Measurements from ENCODE around the gene SLC1A4. TPM values are rescaled to one million over a fixed set of nuclear protein-coding genes. Genes with fewer than 3 reads are reported as not detected.

SLC1A4 gene
- total and polyA plus RNA-seq, 2 of the 4 experiments (the other 2 are of a cell fraction), result 6.8 to 8.1 TPM

DNA sequence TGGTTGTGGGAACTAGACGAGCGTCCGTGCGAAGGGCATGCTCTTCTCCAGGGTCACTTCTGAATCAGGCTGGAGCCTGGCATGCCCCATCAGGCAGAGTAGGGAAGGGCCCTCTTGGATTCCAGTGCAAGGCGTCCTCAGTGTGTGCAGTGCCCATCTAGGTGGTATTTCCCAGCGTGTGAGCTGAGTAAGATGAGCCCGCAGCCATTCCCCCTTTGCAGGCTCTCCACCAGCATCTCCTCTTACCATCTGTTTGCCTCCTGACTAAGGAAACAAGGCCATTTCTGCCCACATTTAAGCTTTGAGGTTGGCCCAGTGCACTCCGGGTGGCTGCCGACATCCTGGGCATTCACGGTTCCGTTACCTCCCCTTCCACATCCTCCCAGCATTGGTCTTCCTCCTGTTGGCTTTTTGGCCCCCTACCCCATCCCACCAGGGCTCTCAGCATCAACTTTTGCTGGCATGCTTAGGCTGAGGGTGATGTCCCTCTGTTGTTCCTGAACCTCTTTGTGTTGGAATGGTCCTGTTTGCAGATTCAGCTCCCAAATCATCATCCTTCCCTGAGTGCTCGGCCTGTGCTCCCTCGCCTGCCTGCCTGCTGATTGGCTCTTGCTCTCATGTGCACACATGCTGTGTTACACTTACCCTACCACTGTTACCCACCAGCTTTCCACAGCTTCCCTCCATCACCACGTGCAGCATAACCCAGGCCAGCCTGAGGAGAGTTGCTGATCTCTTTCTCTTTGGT, 78.8 kb downstream of the SLC1A4 start (continued):
- TF ChIP-seq NFE2L2 (IDR thresholded peaks at IDR 0.05; ENCODE audit: low read depth, low read length), result no peak
- no peak for TF ChIP-seq RAD21 (IDR thresholded peaks at IDR 0.05; ENCODE audit: low read length)
- TF ChIP-seq BHLHE40 (IDR thresholded peaks at IDR 0.05; ENCODE audit: low read depth, low read length), result no peak
- TF ChIP-seq CHD1 (IDR thresholded peaks at IDR 0.05; ENCODE audit: low read depth, low read length), result no peak

DNA sequence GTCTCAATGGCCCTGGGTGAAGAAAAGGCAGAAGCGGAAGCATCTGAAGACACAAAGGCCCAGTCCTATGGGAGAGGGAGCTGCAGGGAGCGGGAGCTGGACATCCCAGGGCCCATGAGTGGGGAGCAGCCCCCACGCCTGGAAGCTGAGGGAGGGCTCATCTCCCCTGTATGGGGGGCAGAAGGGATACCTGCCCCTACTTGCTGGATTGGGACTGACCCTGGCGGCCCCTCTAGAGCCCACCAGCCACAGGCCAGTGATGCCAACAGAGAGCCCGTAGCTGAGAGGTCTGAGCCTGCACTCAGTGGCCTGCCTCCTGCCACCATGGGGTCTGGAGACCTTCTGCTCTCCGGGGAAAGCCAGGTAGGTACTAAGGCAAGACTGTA, 80.2 kb downstream of the SLC1A4 start:
- H2AK9ac ChIP-seq (replicated peaks; ENCODE audit: low read depth, low read length, poor library complexity), result peak overlapping the region; percentile 75
- peaks cover 32% of the 10 kb centered on the region for H3K4me1 ChIP-seq (ENCODE audit: control insufficient read depth, insufficient read depth, low read length)
- intact Hi-C loops (cut with micrococcal nuclease) (loop anchor here (10.0 kb wide), 1 partner anchor 365 kb away; the partner anchor contains the start of gene SPRED2), dilution Hi-C loops (cut with HindIII; ENCODE audit: low sequenced_read_pairs, unreplicated experiment) (no loop called here), in situ Hi-C loops (cut with MboI; ENCODE audit: low sequenced_read_pairs) (loop anchor here (25.0 kb wide), 1 partner anchor 493 kb away; no protein-coding TSS in a partner anchor)
- peaks cover 28% of the 10 kb centered on the region for H4K20me1 ChIP-seq (ENCODE audit: insufficient read depth, low read length)
- no peak overlapping the region for H3K4me3 ChIP-seq (ENCODE audit: insufficient read depth, low read depth, low read length)
- H4K5ac ChIP-seq (ENCODE audit: low read depth, low read length), result peak overlapping the region; percentile 97; the same call in 1 of the 2 replicates
- 100% methylated on average over 1 of the region's 6 CpGs; no CpG with 5 or more reads in 1 of the 2 experiments for WGBS, 2 experiments (ENCODE audit: extremely low coverage in 2 of 2, insufficient read length in 1 of 2)
- DNase-seq (no peak), ATAC-seq (ENCODE audit: low read depth) (no peak)
- peaks cover 40% of the 10 kb centered on the region for H3K36me3 ChIP-seq (ENCODE audit: control insufficient read depth, insufficient read depth, low read length)
- POLR2A ChIA-PET (ENCODE audit: unreplicated experiment), result no interaction called here
- CTCF ChIA-PET, result interaction anchor here (1.8 kb wide), 1 partner anchor 117 kb away, joined by 6 read pairs; no protein-coding TSS in a partner anchor
- no peak overlapping the region for H2AK5ac ChIP-seq (ENCODE audit: low read depth, low read length)
- BruUV-seq (replicated peaks), result no TSS peak
- H3K56ac ChIP-seq (ENCODE audit: extremely low read depth, insufficient read depth, low read length), result no peak overlapping the region
- peak overlapping the region in 1 of 2 experiments; percentile 16; a peak in 1 of 4 replicates for H4K8ac ChIP-seq (ENCODE audit: low read depth in 2 of 2, low read length in 2 of 2)
- peak overlapping the region; percentile 15; the same call in 1 of the 2 replicates for H4K91ac ChIP-seq (ENCODE audit: insufficient read depth, low read depth, low read length)
- no peak overlapping the region for H3K9ac ChIP-seq (ENCODE audit: low read depth, low read length)
- peak overlapping the region; percentile 77 for H2BK5ac ChIP-seq (ENCODE audit: low read depth, low read length, poor library complexity, severe bottlenecking)
- peak overlapping the region; percentile 65; the same call in 1 of the 2 replicates for H3K4ac ChIP-seq (ENCODE audit: low read depth, low read length)
- H3K27me3 ChIP-seq (ENCODE audit: control insufficient read depth, insufficient read depth, low read length), result no peaks in the 10 kb centered on the region
- 0 out of 3 replicates have a peak overlapping the region, but pooled peaks have one; percentile 9 for H2BK15ac ChIP-seq (ENCODE audit: low read depth, low read length)
- peak overlapping the region; percentile 88 for H3K18ac ChIP-seq (ENCODE audit: low read depth, low read length)
- H2BK120ac ChIP-seq (ENCODE audit: low read depth, low read length), result peak overlapping the region; percentile 9; the same call in 1 of the 2 replicates
- H3K23ac ChIP-seq (ENCODE audit: low read depth, low read length), result no peak overlapping the region
- peak overlapping the region; percentile 10 for H2BK20ac ChIP-seq (ENCODE audit: low read depth, low read length)
- no peak overlapping the region for H3K27ac ChIP-seq (ENCODE audit: insufficient read depth, low read length)
- H3K79me1 ChIP-seq (ENCODE audit: low read depth in 1 of 2, low read length in 2 of 2), result peaks cover 29 to 87% of the 10 kb centered on the region in 2 experiments
- no peaks in the 10 kb centered on the region for H3K9me3 ChIP-seq (ENCODE audit: control insufficient read depth, insufficient read depth, low read length)
- TF ChIP-seq RCOR1 (IDR thresholded peaks at IDR 0.05; ENCODE audit: insufficient replicate concordance, low read length), result no peak
- TF ChIP-seq MAFK (IDR thresholded peaks at IDR 0.05; ENCODE audit: low read depth, low read length), result no peak
- no peak for TF ChIP-seq MAZ (IDR thresholded peaks at IDR 0.05; ENCODE audit: borderline replicate concordance, low read depth, low read length)
- TF ChIP-seq BHLHE40 (IDR thresholded peaks at IDR 0.05; ENCODE audit: low read depth, low read length), result no peak
- TF ChIP-seq RAD21 (IDR thresholded peaks at IDR 0.05; ENCODE audit: low read length), result no peak
- no peak for TF ChIP-seq CEBPB (IDR thresholded peaks at IDR 0.05; ENCODE audit: low read depth, low read length)
- no peak for TF ChIP-seq SMC3 (IDR thresholded peaks at IDR 0.05; ENCODE audit: low read depth, low read length)
- no peak for TF ChIP-seq RFX5 (IDR thresholded peaks at IDR 0.05; ENCODE audit: low read depth, low read length)
- TF ChIP-seq FOS (IDR thresholded peaks at IDR 0.05; ENCODE audit: low read depth, low read length), result no peak
- no peak for TF ChIP-seq MXI1 (IDR thresholded peaks at IDR 0.05; ENCODE audit: borderline replicate concordance, low read depth, low read length)
- no peak for TF ChIP-seq POLR2A (IDR thresholded peaks at IDR 0.05; ENCODE audit: low read depth, low read length)
- no peak overlapping the region for H2AFZ ChIP-seq (replicated peaks; ENCODE audit: low read length, poor library complexity)
- H3K14ac ChIP-seq (replicated peaks; ENCODE audit: low read depth, low read length), result peak overlapping the region; percentile 30; the same call in 1 of the 2 replicates
- H3K4me2 ChIP-seq (ENCODE audit: low read depth, low read length), result no peak overlapping the region
- H3K9me1 ChIP-seq (ENCODE audit: insufficient read depth, low read length), result peaks cover 40% of the 10 kb centered on the region

Data from IMR-90 (cell line).